PFSK-1 (cell line): ENCODE measurements around the gene SPDYE9.
"Not testable (repeated sequence)": the region's sequence is repeated elsewhere in the genome, so short reads cannot be mapped to it uniquely, and the experiment has no call there.

Experiments
- REST ChIP-seq, 2 experiments: IDR thresholded peaks; 2 replicates each; pipeline versions ENCODE4 v1.6.1 to v1.8.0; 2011 to 2012; ENCODE audit warnings: low read depth in 2 of 2, low read length in 2 of 2, control low read depth in 1 of 2, inconsistent platforms in 1 of 2, mild to moderate bottlenecking in 1 of 2, moderate library complexity in 1 of 2; ENCODE audit not compliant: insufficient read depth in 1 of 2
- SIN3A ChIP-seq: IDR thresholded peaks from 2 replicates; pipeline ENCODE4 v1.6.1; 2012; ENCODE audit warnings: mild to moderate bottlenecking, low read length, moderate library complexity, borderline replicate concordance; ENCODE audit not compliant: insufficient read depth
- TAF1 ChIP-seq: IDR thresholded peaks from 2 replicates; pipeline ENCODE4 v1.6.1; 2012; ENCODE audit warnings: low read length, control low read depth, borderline replicate concordance; ENCODE audit not compliant: insufficient read depth

- TF ChIP-seq REST (IDR thresholded peaks at IDR 0.05; ENCODE audit: insufficient read depth in 1 of 2, low read depth in 2 of 2, low read length in 2 of 2); TAF1; SIN3A: not testable (repeated sequence)
Measured at GRCh38 chr7:73029666-73030065, 56.2 kb downstream of the SPDYE9 start, which contains the start of gene SPDYE8.
